ENCODE data around the gene ABLIM3.

Gene ABLIM3

GRCh38 chr5:149283626-149284480 lies 142.6 kb downstream of the ABLIM3 start:
- TF ChIP-seq CTCF (IDR thresholded peaks at IDR 0.05) = no peak

GRCh38 chr5:149284501-149284900 lies 143.2 kb downstream of the ABLIM3 start:
- TF ChIP-seq CTCF (IDR thresholded peaks at IDR 0.05) = no peak

- TF ChIP-seq CTCF (IDR thresholded peaks at IDR 0.05) = no peak
These were observed 143.9 kb downstream of the ABLIM3 start for GRCh38 chr5:149285153-149285552.

GRCh38 chr5:149288436-149288835 lies 147.1 kb downstream of the ABLIM3 start:
- TF ChIP-seq CTCF (IDR thresholded peaks at IDR 0.05) = no peak

GRCh38 chr5:149289301-149289700 lies 148.0 kb downstream of the ABLIM3 start:
- no peak for TF ChIP-seq CTCF (IDR thresholded peaks at IDR 0.05)

GRCh38 chr5:149294872-149295829 lies 153.9 kb downstream of the ABLIM3 start:
- TF ChIP-seq CTCF (IDR thresholded peaks at IDR 0.05) = no peak

GRCh38 chr5:149297340-149298025 lies 156.2 kb downstream of the ABLIM3 start:
- TF ChIP-seq CTCF (IDR thresholded peaks at IDR 0.05) = no peak

Data from LNCAP (cell line).